Bronchial epithelial cell (primary cell): ENCODE data around the gene ACOX3. TPM values are rescaled to one million over a fixed set of nuclear protein-coding genes. Genes with fewer than 3 reads are reported as not detected.
A peak's percentile ranks its signal among the peaks of the same experiment; 100 is the strongest.

Experiments used
- DNase-seq: peaks from one replicate; pipeline ENCODE4 v3.0.0-alpha.2; 2010; ENCODE audit warnings: low read depth
- FAIRE-seq: peaks from 2 replicates; lab custom pipeline; 2011; peaks lifted over from hg19 to GRCh38; lab: Jason Lieb, UNC
- H3K27me3 ChIP-seq: 2 replicates; pipeline ENCODE4 v1.5.1; 2011; ENCODE audit warnings: low read length; ENCODE audit not compliant: control insufficient read depth, insufficient read depth
- H3K36me3 ChIP-seq: 2 replicates; pipeline ENCODE4 v1.5.1; 2011; ENCODE audit warnings: low read length; ENCODE audit not compliant: control insufficient read depth, insufficient read depth
- H3K4me3 ChIP-seq: 2 replicates; pipeline ENCODE4 v1.5.1; 2011; ENCODE audit warnings: mild to moderate bottlenecking, low read depth, low read length, control low read depth
- CTCF ChIP-seq: IDR thresholded peaks from 2 replicates; pipeline ENCODE4 v1.5.1; 2011; ENCODE audit warnings: mild to moderate bottlenecking, moderate library complexity, low read length, control low read depth, inconsistent platforms; ENCODE audit not compliant: insufficient read depth, severe bottlenecking
- total RNA-seq: library from RNA; depleted of rRNA; stranded (reverse); fragments of >200 nt; gene quantifications from 2 replicates; pipeline ENCODE4 v1.2.1, GENCODE V29; 2014

The ACOX3 gene
- total RNA-seq, 1 donor from 2014 or later, result 12.4 TPM

- Histone ChIP-seq H3K36me3 (no peaks in the 10 kb centered on the region), H3K27me3 (no peaks in the 10 kb centered on the region), H3K4me3 (no peak overlapping the region)
- DNase-seq (no peak), FAIRE-seq (peak; percentile 75)
- no peak for TF ChIP-seq CTCF
Observed at GRCh38 chr4:8353158-8353669, 87.3 kb downstream of the ACOX3 start.

- Histone ChIP-seq H3K36me3 (no peaks in the 10 kb centered on the region), H3K27me3 (no peaks in the 10 kb centered on the region), H3K4me3 (no peak overlapping the region)
- FAIRE-seq, result no peak
- no peak for TF ChIP-seq CTCF
- no peak for DNase-seq
Observed at GRCh38 chr4:8352368-8353157, 88.0 kb downstream of the ACOX3 start.

- DNase-seq, result no peak
- Histone ChIP-seq H3K4me3 (no peak overlapping the region), H3K27me3 (peaks cover 2% of the 10 kb centered on the region), H3K36me3 (no peaks in the 10 kb centered on the region)
- no peak for FAIRE-seq
- no peak for TF ChIP-seq CTCF
Observed at GRCh38 chr4:8351931-8352367, 88.6 kb downstream of the ACOX3 start.

GRCh38 chr4:8350841-8351461 is 89.6 kb downstream of the ACOX3 start:
- peaks cover 2% of the 10 kb centered on the region for H3K27me3 ChIP-seq
- H3K36me3 ChIP-seq, result no peaks in the 10 kb centered on the region
- no peak for FAIRE-seq
- no peak for TF ChIP-seq CTCF
- no peak overlapping the region for H3K4me3 ChIP-seq
- DNase-seq, result no peak

- FAIRE-seq (no peak), DNase-seq (no peak)
- TF ChIP-seq CTCF, result no peak
- peaks cover 2% of the 10 kb centered on the region for H3K27me3 ChIP-seq
- H3K36me3 ChIP-seq, result no peaks in the 10 kb centered on the region
- H3K4me3 ChIP-seq, result no peak overlapping the region
Observed at GRCh38 chr4:8350352-8350751, 90.2 kb downstream of the ACOX3 start.
